ENCODE results near the gene KIF26B.

DNA sequence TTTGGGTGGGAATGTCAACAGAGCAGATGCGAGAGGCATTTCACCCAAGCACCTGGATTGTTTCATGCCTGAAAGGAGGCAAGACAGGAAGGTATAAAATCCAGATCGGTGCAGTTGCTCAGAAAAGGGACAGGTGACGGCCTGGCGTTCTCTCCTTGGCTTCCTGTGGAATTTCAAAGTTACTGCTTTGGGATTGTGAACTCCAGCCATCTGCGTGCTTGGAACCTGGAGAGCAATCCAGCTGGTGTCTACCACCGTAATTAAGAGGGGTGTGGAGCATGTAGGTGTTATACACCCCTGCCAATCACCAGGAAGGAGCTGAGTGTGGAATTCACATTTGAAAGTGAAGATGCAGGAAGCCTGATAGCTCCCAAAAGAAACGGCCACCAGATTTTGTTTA is 286.1 kb downstream of the KIF26B start:
- TF ChIP-seq, protein P1, sequence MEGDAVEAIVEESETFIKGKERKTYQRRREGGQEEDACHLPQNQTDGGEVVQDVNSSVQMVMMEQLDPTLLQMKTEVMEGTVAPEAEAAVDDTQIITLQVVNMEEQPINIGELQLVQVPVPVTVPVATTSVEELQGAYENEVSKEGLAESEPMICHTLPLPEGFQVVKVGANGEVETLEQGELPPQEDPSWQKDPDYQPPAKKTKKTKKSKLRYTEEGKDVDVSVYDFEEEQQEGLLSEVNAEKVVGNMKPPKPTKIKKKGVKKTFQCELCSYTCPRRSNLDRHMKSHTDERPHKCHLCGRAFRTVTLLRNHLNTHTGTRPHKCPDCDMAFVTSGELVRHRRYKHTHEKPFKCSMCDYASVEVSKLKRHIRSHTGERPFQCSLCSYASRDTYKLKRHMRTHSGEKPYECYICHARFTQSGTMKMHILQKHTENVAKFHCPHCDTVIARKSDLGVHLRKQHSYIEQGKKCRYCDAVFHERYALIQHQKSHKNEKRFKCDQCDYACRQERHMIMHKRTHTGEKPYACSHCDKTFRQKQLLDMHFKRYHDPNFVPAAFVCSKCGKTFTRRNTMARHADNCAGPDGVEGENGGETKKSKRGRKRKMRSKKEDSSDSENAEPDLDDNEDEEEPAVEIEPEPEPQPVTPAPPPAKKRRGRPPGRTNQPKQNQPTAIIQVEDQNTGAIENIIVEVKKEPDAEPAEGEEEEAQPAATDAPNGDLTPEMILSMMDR (IDR thresholded peaks at IDR 0.05; ENCODE audit: low read length) = no peak
- TF ChIP-seq EZH2 (optimal IDR thresholded peaks at IDR 0.05; ENCODE audit: low read depth, low read length) = no peak

Data from MM.1S (cell line).